Stimulated activated CD8-positive, alpha-beta memory T cell treated with anti-CD3 and anti-CD28 coated beads, Interleukin-4, amount 100 ng/mL, for 48 hours (primary cell): ENCODE measurements around the gene ESRRA.

Experiments used
- DNase-seq: peaks from one replicate; pipeline ENCODE4 v3.0.0-alpha.2; 2020

The ESRRA gene

GRCh38 chr11:64334764-64335735 is 29.7 kb downstream of the ESRRA start:
- peak; percentile 76 for DNase-seq

DNA sequence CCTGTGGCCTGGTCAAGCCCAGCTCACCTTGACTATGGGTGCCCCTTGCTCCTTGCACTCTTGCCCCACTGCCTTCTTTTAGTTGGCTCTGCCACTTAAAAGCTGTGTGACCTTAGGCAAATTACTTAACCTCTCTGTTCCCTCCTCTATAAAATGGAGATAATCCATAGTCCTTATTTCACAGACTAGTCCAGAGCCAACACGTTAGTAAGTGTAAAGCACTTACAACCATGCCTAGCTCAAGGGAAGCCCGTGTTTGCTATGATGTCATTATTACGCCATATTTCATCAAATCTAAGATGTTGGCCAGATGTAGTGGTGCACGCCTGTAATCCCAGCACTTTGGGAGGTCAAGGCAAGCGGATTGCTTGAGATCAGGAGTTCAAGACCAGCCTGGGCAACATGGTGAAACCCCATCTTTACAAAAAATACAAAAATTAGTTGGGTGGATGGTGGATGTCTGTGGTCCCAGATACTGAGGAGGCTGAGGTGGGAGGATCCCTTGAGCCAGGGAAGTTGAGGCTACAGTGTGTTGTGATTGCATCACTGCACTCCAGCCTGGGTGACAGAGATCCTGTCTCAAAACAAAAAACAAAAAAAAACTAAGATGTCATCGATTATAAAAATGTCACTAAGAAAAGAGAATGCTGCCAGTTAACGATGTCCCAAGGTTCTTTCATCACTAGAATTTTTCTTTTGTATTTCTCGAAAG is 32.4 kb downstream of the ESRRA start:
- DNase-seq, result no peak

DNA sequence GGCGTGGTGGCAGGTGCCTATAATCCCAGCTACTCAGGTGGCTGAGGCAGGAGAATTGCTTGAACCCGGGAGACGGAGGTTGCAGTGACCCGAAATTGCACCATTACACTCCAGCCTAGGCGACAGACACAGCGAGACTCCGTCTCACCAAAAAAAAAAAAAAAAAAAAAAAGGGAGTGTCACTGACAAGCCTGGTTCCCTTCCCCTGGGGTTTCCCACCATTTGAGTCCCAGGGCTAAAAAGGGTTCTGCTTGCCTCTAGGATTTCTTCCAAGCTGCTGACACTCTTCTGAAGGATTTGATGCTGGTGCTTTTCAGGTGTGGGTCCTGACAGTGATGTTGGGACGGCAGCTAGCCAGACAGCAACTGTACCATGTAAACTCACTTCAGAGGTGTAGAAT is 33.4 kb downstream of the ESRRA start:
- DNase-seq, result no peak

DNA sequence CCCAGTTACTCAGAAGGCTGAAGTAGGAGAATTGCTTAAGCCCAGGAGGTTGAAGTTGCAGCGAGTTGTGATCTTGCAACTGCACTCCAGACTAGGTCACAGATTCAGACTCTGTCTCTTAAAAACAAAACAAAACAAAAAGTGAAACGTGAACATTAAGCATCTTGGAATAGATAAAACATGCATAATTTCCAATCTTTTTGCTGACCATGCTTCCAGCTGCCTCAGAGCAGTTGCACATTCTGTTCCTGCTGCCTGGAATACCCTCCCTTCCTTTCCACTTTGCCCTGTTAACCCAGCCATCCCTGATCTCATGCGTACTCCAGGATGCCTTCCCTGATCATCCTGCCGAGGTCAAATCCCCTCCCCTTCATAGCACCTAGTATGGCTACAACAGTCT is 34.0 kb downstream of the ESRRA start:
- no peak for DNase-seq

- peak; percentile 86 for DNase-seq
Measured at GRCh38 chr11:64339754-64340408, 34.6 kb downstream of the ESRRA start, which contains the start of gene CCDC88B. TSS of gene CCDC88B (plus strand) at chr11:64340204. CDS start at chr11:64340267, 63 bp downstream.

DNA sequence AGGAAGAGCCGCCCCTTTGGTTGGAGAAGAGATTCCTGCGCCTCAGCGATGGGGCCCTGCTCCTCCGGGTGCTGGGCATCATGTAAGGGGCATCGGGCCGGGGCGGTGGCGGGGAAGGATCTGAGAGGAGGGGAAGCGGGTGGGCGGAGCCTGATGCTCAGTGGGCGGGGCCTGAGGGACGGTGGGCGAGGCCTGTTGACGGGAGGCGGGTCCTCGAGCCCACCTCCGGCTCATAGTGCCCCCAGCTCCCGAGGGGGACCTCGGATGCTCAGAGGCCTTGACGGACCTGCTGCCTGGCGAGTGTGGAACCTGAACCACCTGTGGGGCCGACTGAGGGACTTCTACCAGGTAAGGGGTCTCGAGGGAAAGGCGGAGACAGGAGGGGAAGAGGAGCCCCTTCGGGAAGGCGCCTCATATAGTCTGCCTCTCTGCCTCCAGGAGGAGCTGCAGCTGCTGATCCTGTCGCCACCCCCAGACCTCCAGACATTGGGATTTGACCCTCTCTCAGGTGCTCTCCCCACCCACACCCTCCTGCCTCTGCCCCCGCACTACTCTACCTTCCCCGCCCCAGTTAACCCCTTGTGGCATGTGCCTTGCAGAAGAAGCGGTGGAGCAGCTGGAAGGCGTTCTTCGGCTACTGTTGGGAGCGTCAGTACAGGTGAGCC is 35.5 kb downstream of the ESRRA start:
- DNase-seq, result peak; percentile 96

- no peak for DNase-seq
Measured at GRCh38 chr11:64341429-64341828, 36.1 kb downstream of the ESRRA start.

DNA sequence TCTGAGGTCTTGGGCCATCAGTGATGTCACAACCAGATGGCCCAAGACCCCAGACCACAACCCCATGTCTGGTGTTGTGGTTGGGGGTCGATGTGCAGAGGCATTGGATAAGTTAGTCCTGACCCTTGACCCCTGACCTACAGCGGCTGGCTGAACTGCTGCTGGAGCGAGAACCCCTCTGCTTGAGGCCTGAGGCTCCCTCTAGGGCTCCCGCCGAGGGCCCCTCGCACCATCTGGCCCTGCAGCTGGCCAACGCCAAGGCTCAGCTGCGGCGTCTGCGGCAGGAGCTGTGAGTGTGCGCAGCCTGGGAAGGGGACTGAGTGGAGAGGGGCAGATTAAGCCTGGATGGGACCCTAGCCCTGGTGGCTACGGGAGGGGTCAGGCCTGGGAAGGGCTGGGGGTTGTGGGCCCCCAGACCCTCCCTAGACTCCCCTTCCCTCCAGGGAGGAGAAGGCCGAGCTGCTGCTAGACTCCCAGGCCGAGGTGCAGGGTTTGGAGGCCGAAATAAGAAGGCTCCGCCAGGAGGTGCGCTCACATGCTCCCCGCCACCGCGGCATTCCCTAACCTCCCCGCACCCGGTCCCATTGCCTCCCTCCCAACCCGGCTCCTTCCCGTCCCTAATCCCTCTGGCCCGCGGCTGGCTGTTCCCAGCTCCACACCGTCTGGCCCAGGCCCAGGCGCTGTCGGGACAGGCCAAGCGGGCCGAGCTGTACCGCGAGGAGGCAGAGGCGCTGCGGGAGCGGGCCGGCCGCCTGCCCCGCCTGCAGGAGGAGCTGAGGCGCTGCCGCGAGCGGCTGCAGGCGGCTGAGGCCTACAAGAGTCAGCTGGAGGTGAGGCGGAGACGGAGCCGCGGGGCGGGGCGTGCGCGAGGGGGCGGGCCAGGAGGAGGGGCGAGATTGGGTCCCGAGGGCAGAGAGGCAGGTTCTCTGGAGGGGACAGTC is 36.8 kb downstream of the ESRRA start:
- peak; percentile 98 for DNase-seq

- no peak for DNase-seq
Measured at GRCh38 chr11:64342869-64343745, 37.8 kb downstream of the ESRRA start.

- DNase-seq, result no peak
Measured at GRCh38 chr11:64343767-64344559, 38.6 kb downstream of the ESRRA start.

DNA sequence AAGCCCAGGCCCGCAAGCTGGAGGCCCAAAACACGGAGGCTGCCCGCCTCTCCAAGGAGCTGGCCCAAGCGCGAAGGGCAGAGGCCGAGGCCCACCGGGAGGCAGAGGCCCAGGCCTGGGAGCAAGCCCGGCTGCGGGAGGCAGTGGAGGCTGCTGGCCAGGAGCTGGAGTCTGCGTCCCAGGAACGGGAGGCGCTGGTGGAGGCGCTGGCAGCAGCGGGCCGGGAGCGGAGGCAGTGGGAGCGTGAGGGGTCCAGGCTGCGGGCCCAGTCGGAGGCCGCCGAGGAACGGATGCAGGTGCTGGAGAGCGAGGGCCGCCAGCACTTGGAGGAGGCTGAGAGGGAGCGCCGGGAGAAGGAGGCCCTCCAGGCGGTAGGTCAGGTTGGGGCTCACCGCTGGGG is 39.5 kb downstream of the ESRRA start:
- no peak for DNase-seq

- DNase-seq, result no peak
Measured at GRCh38 chr11:64347193-64347867, 42.0 kb downstream of the ESRRA start.

- DNase-seq, result no peak
Measured at GRCh38 chr11:64348383-64349024, 43.2 kb downstream of the ESRRA start.

GRCh38 chr11:64349025-64349387 is 43.7 kb downstream of the ESRRA start:
- no peak for DNase-seq

GRCh38 chr11:64349404-64349803 is 44.1 kb downstream of the ESRRA start:
- DNase-seq, result no peak

- no peak for DNase-seq
Measured at GRCh38 chr11:64351136-64351631, 45.9 kb downstream of the ESRRA start.

- no peak for DNase-seq
Measured at GRCh38 chr11:64352099-64352994, 47.0 kb downstream of the ESRRA start.
